Fibroblast of pulmonary artery (primary cell): ENCODE measurements around the gene GTF2F1.
A peak's percentile ranks its signal among the peaks of the same experiment; 100 is the strongest.

Source experiments
- DNase-seq: peaks from one replicate; pipeline ENCODE4 v3.0.0-alpha.2; 2010; ENCODE audit warnings: low read depth
- H3K4me3 ChIP-seq: replicated peaks from 2 replicates; pipeline ENCODE4 v1.5.1; 2011; ENCODE audit warnings: low read depth, mild to moderate bottlenecking, control low read depth, low read length, moderate library complexity
- TF ChIP-seq, protein P1 (sequence below): IDR thresholded peaks from 2 replicates; pipeline ENCODE4 v1.5.1; 2011; ENCODE audit warnings: mild to moderate bottlenecking, control low read depth, low read length, inconsistent platforms; ENCODE audit errors: missing control alignments

Gene GTF2F1

DNA sequence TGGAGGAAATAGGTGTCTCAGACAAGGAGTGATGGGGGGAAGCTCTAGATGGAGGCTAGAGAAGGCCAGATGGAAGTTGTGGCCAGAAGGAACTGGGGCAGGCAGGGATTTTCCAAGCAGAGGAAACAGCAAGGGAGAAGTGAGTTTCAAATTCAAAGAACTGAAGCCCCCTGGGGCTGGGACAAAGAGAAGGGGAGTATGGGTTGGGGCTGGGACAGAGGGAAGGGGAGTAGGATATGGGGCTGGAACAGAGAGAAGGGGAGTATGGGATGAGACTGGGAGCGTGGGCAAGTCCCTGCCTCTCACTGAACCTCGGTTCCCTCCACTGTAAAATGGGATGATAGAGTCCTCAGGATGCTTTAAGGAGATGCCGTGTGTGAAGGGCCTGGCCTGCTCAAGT is 1.9 kb upstream of the GTF2F1 start:
- TF ChIP-seq, protein P1, sequence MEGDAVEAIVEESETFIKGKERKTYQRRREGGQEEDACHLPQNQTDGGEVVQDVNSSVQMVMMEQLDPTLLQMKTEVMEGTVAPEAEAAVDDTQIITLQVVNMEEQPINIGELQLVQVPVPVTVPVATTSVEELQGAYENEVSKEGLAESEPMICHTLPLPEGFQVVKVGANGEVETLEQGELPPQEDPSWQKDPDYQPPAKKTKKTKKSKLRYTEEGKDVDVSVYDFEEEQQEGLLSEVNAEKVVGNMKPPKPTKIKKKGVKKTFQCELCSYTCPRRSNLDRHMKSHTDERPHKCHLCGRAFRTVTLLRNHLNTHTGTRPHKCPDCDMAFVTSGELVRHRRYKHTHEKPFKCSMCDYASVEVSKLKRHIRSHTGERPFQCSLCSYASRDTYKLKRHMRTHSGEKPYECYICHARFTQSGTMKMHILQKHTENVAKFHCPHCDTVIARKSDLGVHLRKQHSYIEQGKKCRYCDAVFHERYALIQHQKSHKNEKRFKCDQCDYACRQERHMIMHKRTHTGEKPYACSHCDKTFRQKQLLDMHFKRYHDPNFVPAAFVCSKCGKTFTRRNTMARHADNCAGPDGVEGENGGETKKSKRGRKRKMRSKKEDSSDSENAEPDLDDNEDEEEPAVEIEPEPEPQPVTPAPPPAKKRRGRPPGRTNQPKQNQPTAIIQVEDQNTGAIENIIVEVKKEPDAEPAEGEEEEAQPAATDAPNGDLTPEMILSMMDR = no peak

DNA sequence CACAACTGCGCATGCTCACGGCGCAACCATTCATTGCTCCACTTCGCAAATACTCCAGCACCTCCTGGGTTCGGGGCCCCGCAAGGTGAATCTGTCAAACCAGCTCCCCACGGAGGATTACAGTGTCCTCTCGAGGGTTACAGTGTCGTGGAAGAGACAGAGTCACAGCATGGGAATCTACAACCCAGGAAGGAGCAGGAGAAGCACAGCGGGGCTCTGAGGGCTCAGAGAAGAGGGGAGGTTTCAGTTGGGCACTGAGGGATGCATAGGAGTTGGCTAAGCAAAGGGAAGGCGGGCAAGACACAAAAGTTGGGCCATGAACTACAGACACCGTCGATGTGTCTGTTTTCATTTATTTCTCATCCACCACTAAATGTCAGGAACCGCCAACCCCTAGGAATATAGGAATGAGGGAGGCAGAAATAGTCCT is 1.0 kb upstream of the GTF2F1 start:
- TF ChIP-seq, protein P1 = no peak
- H3K4me3 ChIP-seq = peak overlapping the region; percentile 92
- DNase-seq = no peak

More for the DNA sequence above, 1.9 kb upstream of the GTF2F1 start:
- H3K4me3 ChIP-seq = no peak overlapping the region
- DNase-seq = no peak

DNA sequence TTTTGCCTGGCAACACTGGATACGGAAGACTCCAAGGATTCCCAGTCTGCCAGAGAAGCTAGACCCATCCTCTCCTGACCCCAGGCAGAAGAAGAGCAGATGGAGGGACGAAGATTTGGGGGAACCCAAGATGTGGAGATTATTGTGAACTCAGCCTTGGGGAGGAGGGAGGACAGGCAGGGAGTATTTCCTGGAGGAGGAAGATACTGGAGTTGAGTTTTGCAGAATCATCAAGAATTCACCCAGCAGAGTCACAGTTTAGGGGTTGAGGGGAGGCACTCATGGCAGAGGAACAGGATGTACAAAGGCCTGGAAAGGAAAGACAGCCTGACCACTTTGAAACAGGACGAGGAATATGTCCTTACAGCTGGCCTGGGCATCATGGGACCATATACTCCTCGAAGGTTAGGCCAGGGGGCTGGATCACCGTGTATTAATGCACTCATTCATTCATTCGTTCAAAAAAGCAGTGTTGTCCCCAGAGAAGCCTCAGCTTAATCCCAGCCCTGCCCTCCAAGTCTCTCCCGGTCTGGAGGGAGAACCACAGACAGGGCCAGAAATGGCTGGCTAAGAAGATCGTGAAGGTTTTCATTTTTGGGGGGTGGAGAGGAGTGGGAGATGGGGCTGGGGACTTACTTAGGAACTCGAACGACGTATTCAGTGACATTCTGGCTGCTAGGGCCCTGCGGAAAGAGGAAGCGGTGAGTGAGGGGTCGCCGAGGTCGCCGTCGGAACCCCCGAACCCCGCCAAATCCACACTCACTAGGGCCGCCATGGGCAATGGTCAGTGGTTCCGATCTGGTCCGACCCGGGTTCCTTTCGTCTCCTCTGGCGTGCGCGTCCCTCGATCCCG is 517 bp downstream of the GTF2F1 start:
- TF ChIP-seq, protein P1 = no peak
- H3K4me3 ChIP-seq = peak overlapping the region; percentile 92
- no peak for DNase-seq

DNA sequence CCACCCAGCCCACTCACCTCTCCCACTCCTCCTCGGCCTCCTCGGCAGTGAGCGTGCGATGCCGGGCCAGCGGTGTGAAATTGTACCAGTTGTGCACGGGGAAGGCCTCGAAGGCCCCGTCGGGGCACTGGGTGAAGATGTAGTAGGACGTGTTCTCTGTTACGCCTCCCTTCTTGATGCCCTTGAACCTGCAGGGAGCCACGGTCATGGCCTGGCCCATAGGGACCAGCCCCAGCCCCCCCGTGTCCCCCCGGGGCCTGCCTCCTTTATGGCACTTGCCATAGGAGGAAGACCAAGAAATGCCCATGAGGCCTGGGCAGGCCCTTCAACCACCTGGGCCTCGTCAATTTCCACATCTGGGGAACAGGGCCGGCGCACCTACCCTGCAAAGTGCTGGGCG is 5.6 kb downstream of the GTF2F1 start:
- TF ChIP-seq, protein P1 = no peak
- DNase-seq = no peak
- H3K4me3 ChIP-seq = no peak overlapping the region

DNA sequence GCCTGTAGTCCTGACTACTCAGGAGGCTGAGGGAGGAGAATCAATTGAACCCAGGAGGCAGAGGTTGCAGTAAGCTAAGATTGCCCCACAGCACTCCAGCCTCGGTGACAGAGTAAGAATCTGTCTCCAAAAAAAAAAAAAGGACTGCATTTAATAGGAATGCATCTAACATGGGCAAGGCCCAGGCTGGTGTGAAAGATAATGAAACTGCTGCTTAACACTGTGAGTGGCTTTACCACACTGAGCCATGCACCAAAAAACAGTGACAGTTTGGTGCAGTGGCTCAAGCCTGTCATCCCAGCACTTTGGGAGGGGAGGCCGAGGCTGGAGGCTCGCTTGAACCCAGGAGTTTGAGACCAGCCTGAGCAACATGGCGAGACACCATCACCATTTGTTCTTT is 8.6 kb downstream of the GTF2F1 start:
- TF ChIP-seq, protein P1 = no peak
- no peak overlapping the region for H3K4me3 ChIP-seq
- no peak for DNase-seq

DNA sequence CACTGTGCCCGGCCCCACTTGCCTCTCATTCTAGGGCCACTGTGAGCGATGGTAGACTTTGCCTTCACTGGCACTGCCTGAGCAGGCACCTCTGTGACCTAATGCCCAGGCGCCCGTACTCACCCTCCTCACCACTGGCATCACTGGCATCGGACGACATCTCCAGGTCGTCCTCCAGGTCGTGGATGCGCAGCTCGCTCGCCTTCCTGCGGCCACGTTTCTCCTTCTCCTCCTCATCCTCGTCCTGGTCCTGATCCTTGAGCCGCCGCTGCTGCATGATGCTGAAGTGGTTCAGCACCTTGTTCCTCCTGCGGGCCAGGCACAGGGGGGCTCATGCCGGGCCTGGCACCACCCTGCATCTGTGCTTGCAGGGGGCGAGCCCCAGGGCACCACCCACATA is 9.8 kb downstream of the GTF2F1 start:
- TF ChIP-seq, protein P1 = no peak
- no peak overlapping the region for H3K4me3 ChIP-seq
- no peak for DNase-seq
